ENCODE data around the gene MISFA.
"Not testable (repeated sequence)": the region's sequence is repeated elsewhere in the genome, so short reads cannot be mapped to it uniquely, and the experiment has no call there.

The MISFA gene

DNA sequence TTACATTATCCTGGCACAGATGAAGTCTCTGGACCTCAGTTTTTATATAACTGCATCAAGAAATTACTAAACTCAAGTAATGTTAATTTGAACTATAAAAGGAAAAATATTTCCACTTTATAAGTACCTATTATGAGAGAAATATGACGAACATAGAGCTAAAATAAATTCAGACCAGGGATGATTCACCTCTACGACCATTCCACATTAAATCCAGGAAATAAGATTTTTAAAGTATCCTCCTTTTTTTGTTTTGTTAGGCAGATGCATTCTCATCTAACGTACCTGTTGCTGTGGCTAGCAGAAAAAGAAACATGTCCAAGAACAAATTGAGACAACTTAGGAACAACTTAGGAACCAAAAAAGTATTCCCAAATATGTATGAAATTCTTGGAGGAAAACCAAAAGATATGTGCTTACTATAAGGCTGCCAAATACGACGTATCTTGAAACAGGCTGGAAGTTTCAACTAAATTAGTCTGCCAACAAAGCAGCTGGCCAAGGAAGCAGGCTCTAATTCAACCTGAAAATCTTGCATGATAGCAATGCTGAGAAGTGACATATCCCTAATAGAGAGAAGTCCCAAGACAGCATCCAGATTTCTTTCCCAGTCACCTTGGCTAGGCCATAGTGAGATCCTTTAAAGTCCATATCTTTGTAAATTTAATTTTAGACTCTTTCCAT lies 18.9 kb downstream of the MISFA start:
- DNase-seq = no peak

DNA sequence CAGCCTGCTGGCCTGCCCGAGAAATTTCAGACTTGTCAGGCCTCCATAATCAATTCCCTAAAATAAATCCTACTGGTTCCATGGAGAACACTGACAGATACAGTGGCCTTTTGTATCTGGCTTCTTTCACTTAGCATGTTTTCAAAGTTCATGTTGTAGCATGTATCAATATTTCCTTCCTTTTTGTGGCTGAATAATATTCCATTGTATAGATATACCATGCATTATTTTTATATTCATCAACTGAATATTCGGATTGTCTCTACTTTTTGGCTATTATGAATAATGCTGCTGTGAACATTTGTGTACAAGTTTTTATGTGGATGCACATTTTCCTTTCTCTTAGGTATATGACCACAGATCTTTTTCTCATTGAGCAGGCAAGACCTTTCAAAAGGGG lies 24.1 kb downstream of the MISFA start:
- DNase-seq = no peak

- no peak for DNase-seq
Observed at GRCh38 chr11:18624161-18624560, 24.6 kb downstream of the MISFA start.

GRCh38 chr11:18632841-18633240 lies 33.3 kb downstream of the MISFA start:
- no peak for DNase-seq

DNA sequence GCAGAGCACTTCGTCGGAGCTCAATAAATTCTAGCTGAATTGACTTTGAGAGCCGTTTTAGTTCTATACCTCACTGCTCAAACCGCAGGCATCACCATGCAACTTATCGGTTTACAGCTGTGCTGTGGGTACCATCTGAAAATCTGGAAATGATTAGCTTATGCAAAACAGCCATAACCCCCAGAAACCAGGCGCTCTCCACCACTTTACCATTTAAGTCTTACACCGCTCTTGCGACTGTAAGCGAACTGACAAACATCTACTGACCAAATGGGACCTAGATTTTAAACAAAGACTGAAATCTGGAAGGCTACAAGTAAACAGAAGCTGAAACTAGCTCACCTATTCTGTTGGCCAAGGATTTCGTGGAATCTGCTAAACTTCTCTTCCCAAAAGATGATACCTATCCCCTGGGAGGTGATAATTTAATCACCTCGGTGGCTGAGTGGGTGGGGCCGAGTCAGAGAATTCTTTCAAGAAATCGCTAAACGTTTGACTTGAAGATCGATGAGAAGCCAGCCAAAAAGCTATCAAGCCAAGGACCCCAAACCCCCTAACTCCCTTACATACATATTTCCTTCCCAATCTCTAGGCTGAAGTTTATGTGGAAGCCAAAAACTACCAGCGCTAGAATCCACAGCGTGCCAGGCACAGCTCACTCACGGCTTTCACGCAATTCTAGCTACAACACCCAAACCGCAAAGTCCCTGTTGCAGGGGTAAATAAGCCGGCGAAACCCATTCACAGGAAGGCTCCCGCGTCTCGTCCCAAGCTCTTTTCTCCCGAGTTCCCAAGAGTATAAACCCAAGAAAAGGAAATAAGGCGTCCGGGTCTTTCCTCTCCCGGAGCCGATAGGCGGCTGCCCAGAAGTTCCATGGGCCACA lies 33.9 kb downstream of the MISFA start:
- DNase-seq = peak; percentile 31

DNA sequence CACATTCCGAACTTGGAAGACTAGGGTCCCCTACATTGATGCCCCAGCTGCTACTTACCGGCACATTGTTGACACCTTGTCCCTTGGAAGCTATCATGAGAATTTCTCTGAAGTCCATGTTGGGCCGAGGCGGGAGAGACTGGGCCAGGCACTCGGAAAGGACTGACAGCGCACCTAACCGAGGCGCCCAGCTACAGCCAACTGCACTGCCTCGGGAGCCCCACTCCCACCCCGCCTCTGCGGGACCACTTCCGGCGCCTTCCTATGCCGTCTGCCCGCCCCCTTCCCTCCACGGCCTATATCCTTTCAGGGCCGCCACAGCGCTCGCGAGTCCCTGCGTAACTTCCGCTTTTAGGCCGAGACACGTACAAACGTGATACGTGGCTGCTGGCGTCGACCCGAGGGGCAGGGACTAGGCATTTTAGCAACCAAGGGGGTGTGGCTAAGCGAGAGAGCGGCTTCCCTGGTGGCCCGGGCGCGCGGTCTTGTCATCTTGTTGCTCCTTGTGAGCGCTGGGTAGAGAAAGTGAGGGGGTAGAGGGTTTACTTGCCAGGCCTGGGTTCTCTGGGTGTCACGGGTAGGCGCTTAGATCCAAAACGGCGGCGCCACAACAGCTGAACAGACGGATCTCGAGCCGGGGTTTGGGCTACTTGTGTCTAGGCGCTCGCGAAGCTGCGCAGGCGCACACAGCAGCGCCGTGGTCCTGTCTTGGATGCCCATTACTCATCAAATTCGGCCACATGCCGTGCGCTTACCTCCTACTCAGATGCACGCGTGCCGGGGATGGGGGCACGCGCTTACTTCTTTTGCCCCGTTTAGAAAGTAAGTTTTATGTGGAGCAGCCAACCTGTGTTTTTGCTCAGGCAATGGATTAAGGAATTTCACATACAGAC lies 34.8 kb downstream of the MISFA start, which contains the start of gene SPTY2D1:
Gene SPTY2D1 (minus strand): TSS at position 203 of the 893 bp plus-strand sequence. CDS start 85 bp downstream, at position 118.
- DNase-seq = peak; percentile 98

DNA sequence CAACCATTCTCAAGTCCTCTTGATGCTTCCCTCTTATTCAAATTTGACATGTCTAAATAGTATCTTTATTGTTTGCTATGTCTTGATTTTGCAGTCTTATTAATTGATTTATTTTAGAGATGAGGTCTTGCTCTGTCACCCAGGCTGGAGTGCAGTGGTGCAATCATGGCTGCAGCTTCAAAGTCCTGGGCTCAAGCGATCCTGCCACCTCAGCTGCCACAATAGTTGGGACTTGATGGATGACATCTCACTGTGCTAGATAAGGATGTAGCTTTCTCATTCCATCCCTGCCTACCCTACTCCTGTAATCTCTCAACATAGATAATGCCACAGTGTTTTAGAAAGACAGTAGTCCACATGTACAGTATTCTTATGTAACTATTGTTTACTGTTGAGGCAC lies 42.1 kb downstream of the MISFA start:
- no peak for DNase-seq

DNA sequence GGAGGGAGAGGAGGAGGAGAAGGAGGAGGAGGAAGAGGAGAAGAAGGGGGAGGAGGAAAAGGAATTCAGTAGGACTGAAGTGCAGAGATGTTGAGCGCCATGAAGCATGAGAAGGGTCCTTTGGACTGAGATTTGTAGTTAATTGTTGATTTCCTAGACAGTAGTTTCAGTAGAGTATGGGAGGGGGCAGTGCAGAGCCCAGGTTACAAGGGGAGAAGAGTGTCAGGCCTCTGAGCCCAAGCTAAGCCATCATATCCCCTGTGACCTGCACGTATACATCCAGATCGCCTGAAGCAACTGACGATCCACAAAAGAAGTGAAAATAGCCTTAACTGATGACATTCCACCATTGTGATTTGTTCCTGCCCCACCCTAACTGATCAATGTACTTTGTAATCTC lies 43.4 kb downstream of the MISFA start:
- not testable (repeated sequence) for DNase-seq

GRCh38 chr11:18650353-18650752 lies 50.8 kb downstream of the MISFA start:
- no peak for DNase-seq

DNA sequence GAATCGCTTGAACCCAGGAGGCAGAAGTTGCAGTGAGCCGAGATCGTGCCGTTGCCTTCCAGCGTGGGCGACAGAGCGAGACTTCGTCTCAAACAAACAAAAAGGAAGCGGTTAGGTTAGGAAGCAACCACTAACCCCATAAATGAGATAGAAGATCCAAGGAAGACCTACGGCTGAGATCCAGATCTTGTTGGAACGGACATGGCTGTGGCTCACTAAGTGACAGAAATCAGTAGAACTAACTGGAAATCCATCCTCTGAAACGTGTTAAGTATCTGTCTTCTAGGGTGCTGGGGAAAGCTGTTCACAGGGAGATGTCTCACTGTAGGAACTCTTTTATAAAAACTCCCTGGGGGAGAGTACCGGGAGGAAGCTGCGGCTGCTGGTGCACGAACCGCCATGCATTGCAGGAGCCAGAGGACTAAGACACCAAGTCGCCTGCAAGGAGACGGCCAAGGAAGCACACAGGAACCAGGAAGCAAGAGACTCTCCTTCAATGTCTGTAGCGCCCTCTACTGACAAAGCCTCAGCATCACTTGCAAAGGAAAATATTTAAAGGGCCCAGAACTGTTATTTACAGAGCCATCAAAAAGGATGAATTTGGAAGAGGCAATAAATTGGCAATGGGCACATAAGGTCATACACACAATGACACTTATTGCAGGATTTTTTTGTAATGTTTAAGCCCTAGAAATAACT lies 51.4 kb downstream of the MISFA start:
- peak; percentile 74 for DNase-seq
